DMS 273 (cell line): ENCODE measurements around the gene SIN3B.
A peak's percentile ranks its signal among the peaks of the same experiment; 100 is the strongest.

Experiments used
- DNase-seq: peaks from one replicate; lab custom pipeline; 2025; ENCODE audit not compliant: unreplicated experiment; lab: John Stamatoyannopoulos, UW

SIN3B gene

GRCh38 chr19:16889366-16889882 lies 60.2 kb downstream of the SIN3B start:
- no peak for DNase-seq

DNA sequence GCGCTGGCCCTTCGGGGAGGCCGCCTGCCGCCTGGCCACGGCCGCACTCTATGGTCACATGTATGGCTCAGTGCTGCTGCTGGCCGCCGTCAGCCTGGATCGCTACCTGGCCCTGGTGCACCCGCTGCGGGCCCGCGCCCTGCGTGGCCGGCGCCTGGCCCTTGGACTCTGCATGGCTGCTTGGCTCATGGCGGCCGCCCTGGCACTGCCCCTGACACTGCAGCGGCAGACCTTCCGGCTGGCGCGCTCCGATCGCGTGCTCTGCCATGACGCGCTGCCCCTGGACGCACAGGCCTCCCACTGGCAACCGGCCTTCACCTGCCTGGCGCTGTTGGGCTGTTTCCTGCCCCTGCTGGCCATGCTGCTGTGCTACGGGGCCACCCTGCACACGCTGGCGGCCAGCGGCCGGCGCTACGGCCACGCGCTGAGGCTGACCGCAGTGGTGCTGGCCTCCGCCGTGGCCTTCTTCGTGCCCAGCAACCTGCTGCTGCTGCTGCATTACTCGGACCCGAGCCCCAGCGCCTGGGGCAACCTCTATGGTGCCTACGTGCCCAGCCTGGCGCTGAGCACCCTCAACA lies 60.8 kb downstream of the SIN3B start:
- DNase-seq = no peak

- no peak for DNase-seq
These were observed 61.4 kb downstream of the SIN3B start for GRCh38 chr19:16890461-16891184.

DNA sequence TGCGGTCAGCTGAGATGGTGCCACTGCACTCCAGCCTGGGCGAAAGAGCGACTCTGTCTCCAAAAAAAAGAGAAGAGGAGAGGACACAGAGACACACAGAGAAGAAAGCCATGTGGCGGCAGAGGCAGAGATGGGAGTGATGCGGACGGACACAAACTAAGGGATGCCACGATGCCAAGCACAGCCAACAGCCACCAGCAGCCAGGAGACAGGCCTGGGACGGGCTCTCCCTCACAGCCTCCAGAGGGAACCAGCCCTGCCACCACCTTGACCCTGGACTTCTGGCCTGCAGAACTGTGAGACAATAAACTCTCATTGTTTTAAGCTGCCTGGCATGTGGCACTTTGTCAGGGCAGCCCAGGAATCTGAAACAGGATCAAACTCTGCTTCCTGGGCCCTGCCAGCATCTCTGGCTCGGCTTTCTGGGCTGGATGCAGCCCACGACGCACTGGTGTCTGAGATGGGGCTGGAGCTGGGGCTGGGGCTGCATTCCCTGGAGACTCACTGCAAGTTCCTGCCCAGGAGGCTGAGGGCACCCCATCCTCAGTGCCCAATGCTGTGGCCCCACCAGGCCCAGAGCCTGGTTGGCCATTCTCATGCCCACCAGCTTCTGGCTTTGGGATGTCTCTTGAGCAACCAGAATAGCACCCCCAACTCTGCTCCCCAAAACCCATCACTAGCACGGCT lies 62.6 kb downstream of the SIN3B start:
- no peak for DNase-seq

GRCh38 chr19:16892436-16892835 lies 63.2 kb downstream of the SIN3B start:
- DNase-seq = no peak

DNA sequence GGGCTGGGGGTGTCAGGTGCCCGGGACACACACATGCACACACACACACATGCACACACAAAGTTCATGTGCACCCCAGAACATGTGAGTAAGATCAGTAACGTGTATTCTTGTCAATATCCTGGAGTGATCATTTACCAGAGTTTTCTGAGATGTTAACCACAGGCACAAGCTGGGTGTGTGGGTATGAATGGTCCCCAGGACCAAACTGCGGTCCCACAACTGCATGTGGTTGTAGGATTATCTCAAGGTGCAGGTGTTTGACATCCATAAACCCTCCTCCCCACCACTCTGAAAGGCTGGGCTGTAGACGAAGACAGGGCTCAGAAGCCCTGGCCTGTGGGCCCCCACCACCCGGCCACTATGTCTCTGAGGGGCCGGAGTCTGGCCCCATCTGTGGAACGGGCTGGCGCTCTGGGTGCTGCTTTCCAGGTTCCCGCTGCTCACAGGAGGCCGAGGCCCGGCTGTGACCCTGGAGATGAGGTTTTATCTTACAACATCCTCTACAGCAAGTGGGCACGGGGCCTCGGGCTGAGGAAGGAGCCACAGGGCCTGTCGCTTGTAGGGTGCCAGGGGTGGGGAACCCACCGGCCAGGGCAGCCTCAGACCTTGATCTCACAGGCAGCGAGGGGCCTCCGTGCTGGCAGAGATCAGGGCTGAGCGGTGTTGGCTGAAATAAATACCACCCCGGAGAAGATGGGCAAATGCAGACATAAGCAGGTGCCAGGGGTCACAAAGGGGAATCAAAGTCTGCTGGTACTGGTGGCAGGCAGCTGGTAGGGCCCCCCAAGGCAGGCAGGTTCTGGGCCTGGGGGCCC lies 63.9 kb downstream of the SIN3B start:
- DNase-seq = no peak

DNA sequence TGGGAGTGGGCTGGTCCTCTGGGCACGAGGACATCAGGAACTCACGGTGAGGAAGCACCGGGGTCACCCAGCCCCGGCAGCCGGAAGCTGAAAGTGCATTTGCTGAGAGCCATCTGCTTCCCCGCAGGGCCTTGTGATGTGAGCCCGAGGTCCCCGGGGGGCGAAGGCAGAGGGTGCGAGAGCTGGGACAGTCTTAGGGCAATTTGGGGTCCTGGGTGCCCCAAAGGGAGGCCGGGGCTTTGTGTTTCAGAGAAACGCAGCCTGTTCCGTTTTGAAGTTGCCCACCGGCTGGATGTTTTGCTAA lies 64.4 kb downstream of the SIN3B start:
- DNase-seq = peak; percentile 46

DNA sequence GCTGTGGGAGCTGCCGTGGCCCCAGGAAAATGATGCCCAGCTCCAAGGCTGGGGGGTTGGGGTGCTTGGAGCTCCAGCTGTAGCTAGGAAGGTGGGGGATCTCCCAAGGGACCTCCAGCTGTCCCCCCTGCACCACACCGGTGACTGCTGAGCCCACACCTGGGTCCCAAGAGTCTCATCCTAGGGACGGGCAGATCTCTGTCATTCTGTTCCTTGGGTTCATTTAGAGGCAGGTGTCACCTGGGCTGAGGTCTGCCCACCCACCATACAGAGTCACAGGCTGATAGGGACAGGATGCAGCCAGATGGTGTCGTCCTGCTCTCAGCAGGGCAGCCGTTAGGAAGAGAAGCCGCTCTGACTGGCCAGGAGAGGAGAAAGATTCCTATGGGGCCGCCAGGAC lies 64.9 kb downstream of the SIN3B start:
- peak; percentile 35 for DNase-seq

GRCh38 chr19:16895467-16896145 lies 66.4 kb downstream of the SIN3B start:
- DNase-seq = peak; percentile 22

GRCh38 chr19:16896146-16897028 lies 67.2 kb downstream of the SIN3B start:
- DNase-seq = no peak

- no peak for DNase-seq
These were observed 68.0 kb downstream of the SIN3B start for GRCh38 chr19:16897029-16897855.

DNA sequence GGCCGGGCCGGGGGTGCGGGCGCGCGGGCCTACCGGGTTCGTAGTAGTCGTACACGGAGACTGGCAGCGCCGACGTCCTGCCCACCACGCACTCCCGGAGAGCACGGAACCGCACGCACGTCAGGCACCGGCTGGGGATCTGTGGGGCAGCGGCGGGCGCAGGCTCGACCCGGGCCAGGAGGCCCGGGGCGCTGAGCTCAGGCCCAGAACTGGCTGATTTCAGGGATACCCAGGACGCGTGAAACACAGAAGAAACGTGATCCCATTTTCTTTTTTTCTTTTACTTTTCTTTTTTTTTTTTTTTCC lies 68.6 kb downstream of the SIN3B start:
- DNase-seq = no peak

- no peak for DNase-seq
These were observed 69.3 kb downstream of the SIN3B start for GRCh38 chr19:16898361-16899015.

GRCh38 chr19:16899566-16900075 lies 70.4 kb downstream of the SIN3B start:
- peak; percentile 33 for DNase-seq

DNA sequence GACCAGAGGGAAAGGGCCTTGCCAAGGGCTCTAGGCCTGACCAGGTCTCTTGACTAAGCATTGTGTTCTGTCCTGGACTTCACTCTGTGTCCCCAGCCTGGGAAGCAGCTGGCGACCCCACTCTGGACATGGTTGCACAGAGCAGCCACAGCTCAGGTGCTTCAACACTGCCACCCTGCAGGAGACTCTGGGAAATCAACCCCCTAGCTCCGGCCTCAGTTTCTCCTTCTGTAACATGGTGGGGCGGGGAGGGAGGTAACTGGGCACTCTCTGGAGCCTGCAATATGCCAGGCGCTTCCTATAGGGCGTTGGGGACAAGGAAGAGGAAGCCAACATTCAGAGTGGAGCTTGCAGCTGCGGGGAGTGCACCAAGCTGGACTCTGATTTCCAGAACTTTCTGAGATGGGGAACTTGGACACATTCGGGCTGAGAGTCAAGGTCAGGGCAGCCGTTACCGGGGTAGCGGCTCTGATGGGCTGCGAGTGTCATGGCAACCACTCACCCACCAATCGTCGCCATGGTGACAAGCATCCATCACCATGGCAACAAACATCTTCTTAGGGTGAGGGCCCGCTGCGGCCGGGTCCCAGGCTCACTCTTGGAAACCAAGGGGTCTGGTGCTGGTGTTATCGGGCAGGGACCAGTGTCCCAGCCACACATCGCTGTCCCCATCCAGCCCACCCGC lies 72.4 kb downstream of the SIN3B start:
- peak; percentile 62 for DNase-seq

DNA sequence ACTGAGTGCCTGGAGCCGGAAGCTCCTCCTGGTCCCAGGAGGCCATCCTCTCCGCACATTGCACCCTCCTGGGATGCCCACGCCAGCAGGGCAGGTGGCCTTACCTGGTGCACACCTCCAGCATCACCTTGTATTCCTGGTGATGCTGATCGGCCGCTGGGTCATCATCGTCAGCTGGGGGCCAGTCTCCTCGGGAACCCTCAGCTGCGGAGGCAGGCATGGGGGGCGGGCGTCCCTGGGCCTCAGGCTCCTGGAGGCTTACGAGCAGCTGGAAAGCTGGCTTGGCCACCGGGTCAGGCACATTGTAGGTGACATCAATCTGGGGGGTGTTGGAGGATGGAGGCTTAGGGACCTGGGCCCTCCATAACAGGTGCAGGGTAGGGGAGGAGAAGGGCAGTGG lies 73.3 kb downstream of the SIN3B start:
- DNase-seq = no peak

- DNase-seq = no peak
These were observed 74.1 kb downstream of the SIN3B start for GRCh38 chr19:16903347-16903746.

DNA sequence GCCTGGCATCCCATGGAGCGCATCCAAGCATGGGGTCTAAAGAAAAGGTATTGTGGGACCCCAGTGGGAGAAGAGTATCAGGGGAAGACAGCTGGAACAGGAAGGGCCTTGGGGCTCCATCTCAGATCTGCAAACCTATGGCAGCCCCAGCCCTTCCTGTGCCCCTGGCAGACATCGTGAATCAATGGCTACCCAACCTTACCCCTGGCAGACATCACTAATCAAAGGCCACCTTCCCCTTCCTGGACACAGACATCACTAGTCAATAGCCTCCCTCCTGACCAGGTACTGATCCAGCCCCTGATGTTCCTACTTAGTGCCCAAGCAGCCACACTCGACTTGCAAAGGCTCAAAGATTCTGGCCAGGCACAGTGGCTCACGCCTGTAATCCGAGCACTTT lies 75.4 kb downstream of the SIN3B start:
- no peak for DNase-seq
